Measurements from ENCODE around the gene GNG4.
A peak's percentile ranks its signal among the peaks of the same experiment; 100 is the strongest.

GNG4 gene

DNA sequence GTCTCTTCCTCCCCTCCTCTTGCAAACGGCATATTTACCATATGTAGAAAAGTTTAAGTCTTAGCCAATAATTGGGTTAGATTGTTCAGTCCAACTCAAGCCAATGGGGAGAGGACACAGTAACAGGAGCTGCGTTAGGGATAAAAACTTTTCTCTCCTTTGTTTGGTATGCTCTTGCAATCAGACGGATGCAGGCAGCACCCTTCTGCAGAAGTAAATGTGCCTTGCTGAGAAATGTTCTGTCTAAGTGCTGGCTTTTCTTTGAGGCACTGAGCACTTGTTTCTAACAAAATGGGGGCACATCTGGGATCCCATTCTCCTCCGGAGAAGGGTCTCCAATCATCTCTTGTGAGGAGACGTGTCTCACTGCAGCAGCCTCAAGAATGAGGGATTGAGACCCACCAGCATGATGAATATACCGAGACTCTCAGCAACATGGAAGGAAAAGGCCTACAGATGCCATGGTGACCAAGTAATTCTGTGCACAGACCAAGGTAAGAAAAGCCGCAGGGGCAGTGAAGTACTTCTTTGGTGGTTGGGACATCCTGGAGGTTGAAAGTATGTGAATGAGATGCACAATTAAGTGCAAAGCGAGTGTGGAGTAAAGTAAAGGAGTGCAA is 20.7 kb upstream of the GNG4 start:
- no peaks in the 10 kb centered on the region for H3K27me3 ChIP-seq (ENCODE audit: insufficient read depth, low read length)

DNA sequence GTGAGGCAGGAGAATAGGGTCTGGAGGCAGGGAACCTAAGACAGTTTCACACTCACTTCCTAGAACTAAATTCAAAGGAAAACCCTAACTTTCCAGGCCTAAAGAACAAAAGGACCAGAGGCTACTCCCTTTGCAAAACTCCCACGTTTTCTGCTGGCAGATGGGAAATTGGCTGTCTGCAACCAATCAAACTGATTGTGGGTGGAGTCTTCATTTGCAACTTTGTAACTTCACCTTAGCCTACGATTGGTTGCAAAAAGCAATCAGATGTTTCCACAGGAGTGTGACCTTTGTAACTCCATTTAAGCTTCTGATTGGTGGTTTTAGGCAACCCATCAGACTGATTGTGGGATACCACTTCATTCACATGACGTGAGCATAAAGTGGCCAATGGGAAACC is 19.7 kb upstream of the GNG4 start:
- Histone ChIP-seq H3K27me3 (ENCODE audit: insufficient read depth, low read length) (no peaks in the 10 kb centered on the region), H2AFZ (ENCODE audit: low read length, unreplicated experiment) (no peak overlapping the region), H3K4me1 (ENCODE audit: control insufficient read depth, insufficient read depth, low read length, unreplicated experiment) (no peaks in the 10 kb centered on the region), H3K79me2 (ENCODE audit: control insufficient read depth, insufficient read depth, low read length, unreplicated experiment) (no peaks in the 10 kb centered on the region), H3K27ac (ENCODE audit: low read depth, low read length) (no peak overlapping the region), H3K4me3 (ENCODE audit: low read depth, low read length) (no peak overlapping the region), H3K36me3 (ENCODE audit: insufficient read depth, low read length) (peaks cover 15% of the 10 kb centered on the region)

More for the DNA sequence above, 20.7 kb upstream of the GNG4 start:
- Histone ChIP-seq H3K79me2 (ENCODE audit: control insufficient read depth, insufficient read depth, low read length, unreplicated experiment) (no peaks in the 10 kb centered on the region), H3K4me3 (ENCODE audit: low read depth, low read length) (no peak overlapping the region), H3K27ac (ENCODE audit: low read depth, low read length) (no peak overlapping the region), H2AFZ (ENCODE audit: low read length, unreplicated experiment) (no peak overlapping the region), H3K36me3 (ENCODE audit: insufficient read depth, low read length) (peaks cover 18% of the 10 kb centered on the region), H3K4me1 (ENCODE audit: control insufficient read depth, insufficient read depth, low read length, unreplicated experiment) (no peaks in the 10 kb centered on the region)

DNA sequence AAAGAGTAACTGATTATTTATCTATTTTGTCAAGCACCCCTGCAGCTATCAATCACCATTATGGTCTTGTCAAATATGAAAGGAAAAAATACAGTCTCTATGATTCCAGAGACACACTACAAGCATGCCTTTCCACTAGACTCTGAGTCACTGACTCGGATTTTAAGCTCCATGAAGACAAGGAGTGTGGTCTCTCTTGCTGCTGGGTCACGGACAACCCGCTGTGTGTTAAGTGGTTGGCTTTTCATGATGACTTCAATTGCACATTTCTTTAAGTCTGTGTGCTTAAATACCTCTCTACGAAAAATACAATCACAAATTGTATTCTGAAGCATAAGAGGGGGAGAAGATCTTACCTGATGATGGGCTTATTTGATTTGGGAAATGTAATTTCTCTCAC is 14.0 kb upstream of the GNG4 start:
- H3K79me2 ChIP-seq (ENCODE audit: control insufficient read depth, insufficient read depth, low read length, unreplicated experiment) = no peaks in the 10 kb centered on the region
- no peak overlapping the region for H3K4me3 ChIP-seq (ENCODE audit: low read depth, low read length)
- H3K27ac ChIP-seq (ENCODE audit: low read depth, low read length) = no peak overlapping the region
- H2AFZ ChIP-seq (ENCODE audit: low read length, unreplicated experiment) = no peak overlapping the region
- no peaks in the 10 kb centered on the region for H3K27me3 ChIP-seq (ENCODE audit: insufficient read depth, low read length)
- H3K4me1 ChIP-seq (ENCODE audit: control insufficient read depth, insufficient read depth, low read length, unreplicated experiment) = no peaks in the 10 kb centered on the region
- H3K36me3 ChIP-seq (ENCODE audit: insufficient read depth, low read length) = no peaks in the 10 kb centered on the region

DNA sequence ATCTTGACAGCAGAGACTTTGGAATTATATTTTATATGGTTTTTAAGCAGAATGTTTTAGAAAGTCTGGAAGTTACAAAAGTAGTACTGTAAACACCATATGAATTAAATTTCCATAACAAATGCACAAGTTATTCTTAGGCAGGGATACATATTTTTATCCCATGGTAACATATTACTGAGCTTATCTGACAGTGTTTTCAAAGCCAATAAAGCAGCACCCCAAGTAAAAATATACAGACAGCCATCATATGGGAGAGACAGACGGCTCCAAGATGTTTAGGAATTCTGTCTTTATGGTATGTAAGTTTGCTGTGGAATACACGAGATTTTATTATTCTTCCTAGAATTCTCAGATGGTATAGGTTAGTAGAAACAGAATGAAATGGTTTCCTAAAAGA is 12.0 kb upstream of the GNG4 start:
- Histone ChIP-seq H2AFZ (ENCODE audit: low read length, unreplicated experiment) (no peak overlapping the region), H3K4me1 (ENCODE audit: control insufficient read depth, insufficient read depth, low read length, unreplicated experiment) (no peaks in the 10 kb centered on the region), H3K27me3 (ENCODE audit: insufficient read depth, low read length) (no peaks in the 10 kb centered on the region), H3K27ac (ENCODE audit: low read depth, low read length) (no peak overlapping the region), H3K36me3 (ENCODE audit: insufficient read depth, low read length) (no peaks in the 10 kb centered on the region), H3K4me3 (ENCODE audit: low read depth, low read length) (no peak overlapping the region), H3K79me2 (ENCODE audit: control insufficient read depth, insufficient read depth, low read length, unreplicated experiment) (no peaks in the 10 kb centered on the region)

DNA sequence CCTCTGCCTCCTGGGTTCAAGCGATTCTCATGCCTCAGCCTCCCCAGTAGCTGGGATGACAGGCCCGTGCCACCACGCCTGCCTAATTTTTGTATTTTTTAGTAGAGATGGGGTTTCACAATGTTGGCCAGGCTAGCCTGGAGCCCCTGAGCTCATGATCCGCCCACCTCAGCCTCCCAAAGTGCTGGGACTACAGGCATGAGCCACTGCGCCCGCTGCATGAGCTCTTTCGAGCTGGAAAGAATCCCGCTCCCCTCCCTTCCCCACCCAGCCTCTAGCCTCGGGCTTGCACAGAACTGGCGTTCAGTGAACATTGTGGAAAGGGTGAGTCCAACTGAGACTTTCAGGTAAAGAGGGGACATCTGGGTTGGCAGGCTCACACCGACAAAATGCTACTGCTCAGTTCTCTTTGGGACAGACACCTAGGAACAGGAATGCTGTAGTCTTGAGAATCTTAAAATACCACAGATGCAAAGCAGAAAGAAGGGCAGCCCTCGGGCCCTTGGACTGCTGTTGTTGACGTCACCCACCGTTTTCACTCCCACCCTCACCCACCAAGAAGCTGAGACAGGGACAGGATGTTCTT is 9.7 kb upstream of the GNG4 start:
- Histone ChIP-seq H2AFZ (ENCODE audit: low read length, unreplicated experiment) (no peak overlapping the region), H3K27me3 (ENCODE audit: insufficient read depth, low read length) (peaks cover 13% of the 10 kb centered on the region), H3K4me3 (ENCODE audit: low read depth, low read length) (no peak overlapping the region), H3K36me3 (ENCODE audit: insufficient read depth, low read length) (no peaks in the 10 kb centered on the region), H3K79me2 (ENCODE audit: control insufficient read depth, insufficient read depth, low read length, unreplicated experiment) (no peaks in the 10 kb centered on the region), H3K27ac (ENCODE audit: low read depth, low read length) (no peak overlapping the region), H3K4me1 (ENCODE audit: control insufficient read depth, insufficient read depth, low read length, unreplicated experiment) (no peaks in the 10 kb centered on the region)

DNA sequence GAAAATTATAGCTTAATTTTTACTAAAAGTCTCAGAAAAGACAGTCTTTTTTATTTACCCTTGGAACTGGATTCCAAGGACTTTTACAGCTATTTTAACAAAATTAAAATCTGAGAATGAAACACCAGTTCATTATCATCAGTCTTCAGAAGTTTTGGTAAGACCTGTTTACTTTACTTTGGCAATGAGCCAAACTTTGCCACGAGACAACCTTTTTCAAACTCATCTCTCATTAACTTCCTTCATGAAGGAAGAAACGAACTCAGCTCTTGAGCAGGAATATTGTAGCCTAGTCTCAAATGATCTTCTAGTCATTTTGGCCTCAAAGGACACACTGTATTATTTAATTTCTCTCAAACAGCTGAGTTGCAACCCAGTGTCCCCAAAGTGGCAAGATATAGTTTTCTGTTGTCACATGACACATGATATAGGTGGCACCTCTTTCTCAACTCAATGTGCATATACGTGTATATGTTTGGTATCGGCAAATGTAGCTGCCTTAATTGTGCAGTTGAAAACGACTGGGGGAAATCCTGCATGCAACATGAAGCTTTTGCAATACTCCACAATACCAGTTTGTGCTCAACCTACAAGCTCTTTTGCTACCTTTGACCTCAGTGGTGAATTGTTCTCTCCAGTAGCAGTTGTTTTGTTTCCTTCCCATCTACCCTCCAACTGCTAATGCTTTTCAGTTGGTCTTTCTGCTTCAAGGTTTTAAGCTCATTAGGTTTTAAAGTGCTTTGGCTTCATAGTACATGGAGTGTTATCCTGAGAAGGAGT is 8.4 kb upstream of the GNG4 start:
- Histone ChIP-seq H3K79me2 (ENCODE audit: control insufficient read depth, insufficient read depth, low read length, unreplicated experiment) (no peaks in the 10 kb centered on the region), H3K4me1 (ENCODE audit: control insufficient read depth, insufficient read depth, low read length, unreplicated experiment) (no peaks in the 10 kb centered on the region), H3K4me3 (ENCODE audit: low read depth, low read length) (no peak overlapping the region), H3K36me3 (ENCODE audit: insufficient read depth, low read length) (no peaks in the 10 kb centered on the region), H3K27ac (ENCODE audit: low read depth, low read length) (no peak overlapping the region), H2AFZ (ENCODE audit: low read length, unreplicated experiment) (no peak overlapping the region), H3K27me3 (ENCODE audit: insufficient read depth, low read length) (peaks cover 24% of the 10 kb centered on the region)

DNA sequence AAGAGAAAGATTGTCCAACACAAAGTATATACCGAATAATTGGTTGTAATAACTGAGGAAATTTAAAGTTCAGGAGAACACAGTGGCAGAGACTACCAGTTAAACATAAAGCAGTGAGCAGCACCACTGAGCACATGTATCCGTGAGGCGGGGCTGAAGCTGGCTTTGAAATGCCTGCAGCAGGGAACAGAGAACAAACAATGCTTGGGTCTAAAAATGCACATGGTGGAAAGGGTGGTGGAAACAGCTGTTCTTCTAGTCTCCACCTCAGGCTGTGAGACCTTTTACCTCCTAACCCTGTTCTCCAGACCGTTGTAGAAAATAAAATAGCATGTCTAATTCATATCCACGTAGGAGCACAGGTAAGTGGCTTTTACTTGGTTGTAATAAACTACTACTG is 7.7 kb upstream of the GNG4 start:
- Histone ChIP-seq H3K4me1 (ENCODE audit: control insufficient read depth, insufficient read depth, low read length, unreplicated experiment) (no peaks in the 10 kb centered on the region), H3K27me3 (ENCODE audit: insufficient read depth, low read length) (peaks cover 31% of the 10 kb centered on the region), H2AFZ (ENCODE audit: low read length, unreplicated experiment) (no peak overlapping the region), H3K27ac (ENCODE audit: low read depth, low read length) (no peak overlapping the region), H3K4me3 (ENCODE audit: low read depth, low read length) (no peak overlapping the region), H3K79me2 (ENCODE audit: control insufficient read depth, insufficient read depth, low read length, unreplicated experiment) (no peaks in the 10 kb centered on the region), H3K36me3 (ENCODE audit: insufficient read depth, low read length) (no peaks in the 10 kb centered on the region)

DNA sequence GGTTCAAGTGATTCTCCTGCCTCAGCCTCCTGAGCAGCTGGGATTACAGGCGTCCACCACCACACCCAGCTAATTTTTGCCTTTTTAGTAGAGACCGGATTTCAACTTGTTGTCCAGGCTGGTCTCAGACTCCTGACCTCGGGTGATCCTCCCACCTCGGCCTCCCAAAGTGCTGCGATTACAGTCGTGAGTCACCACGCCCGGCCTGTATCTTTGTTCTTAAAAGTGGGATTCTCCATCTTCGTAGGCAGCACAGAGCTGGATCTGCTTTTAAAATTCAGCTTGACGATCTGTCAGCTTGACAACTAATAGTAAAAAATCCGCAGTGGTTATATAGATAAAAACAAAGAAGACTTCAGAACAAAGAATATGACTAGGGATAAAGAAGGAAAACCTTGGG is 2.8 kb upstream of the GNG4 start:
- no peak overlapping the region for H3K4me3 ChIP-seq (ENCODE audit: low read depth, low read length)
- no peak overlapping the region for H3K27ac ChIP-seq (ENCODE audit: low read depth, low read length)
- H3K27me3 ChIP-seq (ENCODE audit: insufficient read depth, low read length) = peaks cover 71% of the 10 kb centered on the region
- no peaks in the 10 kb centered on the region for H3K36me3 ChIP-seq (ENCODE audit: insufficient read depth, low read length)
- H3K79me2 ChIP-seq (ENCODE audit: control insufficient read depth, insufficient read depth, low read length, unreplicated experiment) = no peaks in the 10 kb centered on the region
- no peak overlapping the region for H2AFZ ChIP-seq (ENCODE audit: low read length, unreplicated experiment)
- H3K4me1 ChIP-seq (ENCODE audit: control insufficient read depth, insufficient read depth, low read length, unreplicated experiment) = peaks cover 8% of the 10 kb centered on the region

DNA sequence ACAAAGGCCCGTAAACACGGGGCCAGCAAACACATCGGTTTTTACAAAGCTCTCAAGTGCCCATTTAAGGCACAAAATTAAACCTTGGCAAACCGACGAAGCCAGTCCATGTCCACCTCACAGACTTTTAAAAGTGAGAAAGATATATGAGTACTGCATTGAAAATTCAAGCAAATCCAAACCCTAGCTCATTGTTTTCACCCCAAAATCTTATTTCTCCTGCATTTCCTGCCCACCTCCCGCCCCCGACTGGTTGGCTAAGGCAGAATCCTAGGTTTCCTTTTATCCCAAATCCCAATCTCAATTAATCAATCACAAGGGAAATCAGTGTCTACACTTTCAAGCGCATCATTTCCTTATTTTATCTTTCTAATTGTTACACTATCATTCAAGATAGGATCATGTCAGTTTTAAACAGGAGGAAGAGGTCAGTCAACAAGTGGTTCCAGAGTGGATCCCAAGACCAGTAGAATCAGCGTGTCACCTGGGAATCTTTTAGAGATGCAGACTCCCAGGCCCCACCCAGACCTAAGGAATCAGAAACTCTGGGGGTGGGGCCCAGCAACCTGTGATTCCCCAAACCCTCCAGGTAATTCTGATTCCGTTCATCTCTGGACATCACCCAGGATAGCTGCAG is 1.7 kb upstream of the GNG4 start:
- peaks cover 80% of the 10 kb centered on the region for H3K27me3 ChIP-seq (ENCODE audit: insufficient read depth, low read length)
- H3K79me2 ChIP-seq (ENCODE audit: control insufficient read depth, insufficient read depth, low read length, unreplicated experiment) = no peaks in the 10 kb centered on the region
- no peak overlapping the region for H3K27ac ChIP-seq (ENCODE audit: low read depth, low read length)
- H3K36me3 ChIP-seq (ENCODE audit: insufficient read depth, low read length) = no peaks in the 10 kb centered on the region
- no peak overlapping the region for H2AFZ ChIP-seq (ENCODE audit: low read length, unreplicated experiment)
- H3K4me1 ChIP-seq (ENCODE audit: control insufficient read depth, insufficient read depth, low read length, unreplicated experiment) = peaks cover 8% of the 10 kb centered on the region
- peak overlapping the region; percentile 72; the same call in 1 of the 2 replicates for H3K4me3 ChIP-seq (ENCODE audit: low read depth, low read length)

DNA sequence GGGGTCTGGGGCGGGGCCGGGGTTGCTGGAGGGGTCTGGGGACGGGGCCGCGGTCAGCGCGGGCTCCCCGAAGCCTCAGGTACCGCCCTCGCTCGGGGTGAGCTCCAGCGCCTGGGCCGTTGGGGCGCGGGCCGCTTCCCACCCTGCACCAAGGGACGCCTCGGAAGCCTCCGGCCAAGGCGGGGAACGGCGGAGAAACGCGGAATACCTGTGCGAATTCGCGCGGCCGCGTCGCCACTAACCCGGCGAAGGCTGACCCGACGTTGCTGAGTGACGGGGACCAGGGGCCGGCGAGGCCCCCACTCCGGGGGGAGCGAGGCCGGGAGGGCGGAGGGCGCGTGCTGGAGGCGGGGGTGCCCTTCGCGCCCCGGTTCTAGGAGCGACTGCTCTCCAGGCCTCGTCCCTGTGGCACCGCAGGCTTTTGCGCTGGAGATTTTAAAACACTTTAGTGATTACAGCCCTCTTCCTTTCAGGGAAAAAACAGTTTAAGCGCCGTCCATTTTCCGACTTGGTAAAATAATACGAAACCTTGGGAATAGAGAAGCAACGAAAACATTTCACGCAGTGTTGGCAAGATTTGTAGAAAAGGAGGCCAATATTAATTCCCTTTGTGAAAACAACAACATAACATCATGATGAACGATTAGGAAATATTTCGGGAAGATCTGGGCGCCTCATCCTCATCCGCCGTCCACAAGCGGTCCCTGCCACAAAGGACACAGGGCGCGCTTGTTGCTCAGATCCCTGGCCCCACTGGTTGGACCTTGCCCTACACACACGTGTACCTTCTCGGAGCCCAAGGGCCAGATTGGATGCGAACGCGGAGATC is 971 bp upstream of the GNG4 start:
- Histone ChIP-seq H3K4me3 (ENCODE audit: low read depth, low read length) (peak overlapping the region; percentile 72), H3K36me3 (ENCODE audit: insufficient read depth, low read length) (no peaks in the 10 kb centered on the region), H3K27ac (ENCODE audit: low read depth, low read length) (no peak overlapping the region), H3K4me1 (ENCODE audit: control insufficient read depth, insufficient read depth, low read length, unreplicated experiment) (peaks cover 8% of the 10 kb centered on the region), H3K79me2 (ENCODE audit: control insufficient read depth, insufficient read depth, low read length, unreplicated experiment) (no peaks in the 10 kb centered on the region), H3K27me3 (ENCODE audit: insufficient read depth, low read length) (peaks cover 83% of the 10 kb centered on the region), H2AFZ (ENCODE audit: low read length, unreplicated experiment) (no peak overlapping the region)

All from ACC112 (cell line).